MM.1S (cell line): Measurements from ENCODE around the gene ARHGAP32.

Experiments used
- DNase-seq: peaks from one replicate; pipeline ENCODE4 v3.0.0-alpha.2; 2015
- H2AFZ ChIP-seq: fragments of 300-600 bp; sonication (generic); 2 replicates; pipeline ENCODE4 v1.6.0; 2016; ENCODE audit warnings: antibody characterized with exemption, low read length
- H3F3A ChIP-seq: fragments of 300-600 bp; sonication (generic); 2 replicates; pipeline ENCODE4 v1.6.1; 2016; ENCODE audit warnings: mild to moderate bottlenecking, antibody characterized with exemption, low read length, moderate library complexity, mixed read lengths; ENCODE audit not compliant: insufficient read depth
- H3K27ac ChIP-seq: fragments of 300-600 bp; sonication (generic); 2 replicates; pipeline ENCODE4 v1.5.1; 2016; ENCODE audit warnings: mild to moderate bottlenecking, low read length
- H3K27me3 ChIP-seq: fragments of 300-600 bp; sonication (generic); replicated peaks from 2 replicates; pipeline ENCODE4 v1.6.0; 2016; ENCODE audit warnings: low read length; ENCODE audit not compliant: insufficient read depth
- H3K36me3 ChIP-seq: fragments of 300-600 bp; sonication (generic); replicated peaks from 2 replicates; pipeline ENCODE4 v1.6.1; 2016; ENCODE audit warnings: mild to moderate bottlenecking, low read length, mixed read lengths; ENCODE audit not compliant: insufficient read depth
- H3K4me1 ChIP-seq: fragments of 300-600 bp; sonication (generic); 2 replicates; pipeline ENCODE4 v1.6.1; 2016; ENCODE audit warnings: low read length, mixed read lengths
- H3K4me2 ChIP-seq: fragments of 300-600 bp; sonication (generic); 2 replicates; pipeline ENCODE4 v1.6.0; 2016; ENCODE audit warnings: low read depth, low read length
- H3K4me3 ChIP-seq: fragments of 300-600 bp; sonication (generic); 2 replicates; pipeline ENCODE4 v1.5.1; 2016; ENCODE audit warnings: low read length, mixed read lengths
- H3K79me2 ChIP-seq: fragments of 300-600 bp; sonication (generic); 2 replicates; pipeline ENCODE4 v1.6.1; 2016; ENCODE audit warnings: mixed run types, low read length, mixed read lengths
- H3K9ac ChIP-seq: fragments of 300-600 bp; sonication (generic); 2 replicates; pipeline ENCODE4 v1.6.1; 2016; ENCODE audit warnings: low read length, mixed read lengths
- H3K9me2 ChIP-seq: fragments of 300-600 bp; sonication (generic); replicated peaks from 2 replicates; pipeline ENCODE4 v1.6.1; 2016; ENCODE audit warnings: mild to moderate bottlenecking, low read length, mixed read lengths; ENCODE audit not compliant: insufficient read depth
- H3K9me3 ChIP-seq: fragments of 300-600 bp; sonication (generic); replicated peaks from 2 replicates; pipeline ENCODE4 v1.6.1; 2016; ENCODE audit warnings: mild to moderate bottlenecking, low read length, mixed read lengths; ENCODE audit not compliant: insufficient read depth
- H4K20me1 ChIP-seq: fragments of 300-600 bp; sonication (generic); 2 replicates; pipeline ENCODE4 v1.6.1; 2016; ENCODE audit warnings: mild to moderate bottlenecking, low read length, moderate library complexity, mixed read lengths; ENCODE audit not compliant: insufficient read depth
- EZH2 ChIP-seq: fragments of 300-600 bp; sonication (generic); optimal IDR thresholded peaks from 2 replicates; pipeline ENCODE3; 2017; ENCODE audit warnings: low read depth, mild to moderate bottlenecking, antibody characterized with exemption, low read length, mixed read lengths
- EZH2phosphoT487 ChIP-seq: fragments of 300-600 bp; sonication (generic); IDR thresholded peaks from 2 replicates; pipeline ENCODE4 v1.6.1; 2018; ENCODE audit warnings: antibody characterized with exemption, low read length
- TF ChIP-seq, protein P1 (sequence below): fragments of 300-600 bp; sonication (generic); IDR thresholded peaks from 2 replicates; pipeline ENCODE4 v1.5.1; 2016; ENCODE audit warnings: antibody characterized with exemption, low read length, mixed read lengths

Gene ARHGAP32

DNA sequence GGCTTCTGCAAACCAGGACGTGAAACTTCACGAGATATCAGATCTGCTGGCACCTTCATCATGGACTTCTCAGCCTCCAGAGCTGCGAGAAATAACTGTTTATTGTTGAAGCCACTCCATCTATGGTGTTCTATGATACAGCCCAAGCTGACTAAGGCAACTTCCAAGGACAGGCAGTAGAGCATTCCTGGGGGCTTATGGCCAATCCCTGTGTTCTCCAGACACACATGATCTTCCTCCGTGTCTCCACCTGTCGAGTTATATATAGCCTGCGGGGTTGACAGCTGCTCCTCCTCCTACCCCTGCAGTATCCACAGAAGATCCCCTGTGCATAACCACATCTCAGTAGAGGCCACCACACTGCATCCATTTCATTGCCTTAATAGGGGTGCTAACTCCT is 260.5 kb downstream of the ARHGAP32 start:
- TF ChIP-seq EZH2phosphoT487: no peak
- TF ChIP-seq, protein P1, sequence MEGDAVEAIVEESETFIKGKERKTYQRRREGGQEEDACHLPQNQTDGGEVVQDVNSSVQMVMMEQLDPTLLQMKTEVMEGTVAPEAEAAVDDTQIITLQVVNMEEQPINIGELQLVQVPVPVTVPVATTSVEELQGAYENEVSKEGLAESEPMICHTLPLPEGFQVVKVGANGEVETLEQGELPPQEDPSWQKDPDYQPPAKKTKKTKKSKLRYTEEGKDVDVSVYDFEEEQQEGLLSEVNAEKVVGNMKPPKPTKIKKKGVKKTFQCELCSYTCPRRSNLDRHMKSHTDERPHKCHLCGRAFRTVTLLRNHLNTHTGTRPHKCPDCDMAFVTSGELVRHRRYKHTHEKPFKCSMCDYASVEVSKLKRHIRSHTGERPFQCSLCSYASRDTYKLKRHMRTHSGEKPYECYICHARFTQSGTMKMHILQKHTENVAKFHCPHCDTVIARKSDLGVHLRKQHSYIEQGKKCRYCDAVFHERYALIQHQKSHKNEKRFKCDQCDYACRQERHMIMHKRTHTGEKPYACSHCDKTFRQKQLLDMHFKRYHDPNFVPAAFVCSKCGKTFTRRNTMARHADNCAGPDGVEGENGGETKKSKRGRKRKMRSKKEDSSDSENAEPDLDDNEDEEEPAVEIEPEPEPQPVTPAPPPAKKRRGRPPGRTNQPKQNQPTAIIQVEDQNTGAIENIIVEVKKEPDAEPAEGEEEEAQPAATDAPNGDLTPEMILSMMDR: no peak
- no peak for TF ChIP-seq EZH2
- Histone ChIP-seq H3K9ac (no peak overlapping the region), H3K9me3 (no peaks in the 10 kb centered on the region), H3F3A (peaks cover 4% of the 10 kb centered on the region), H3K4me2 (no peak overlapping the region), H2AFZ (no peak overlapping the region), H3K27me3 (no peaks in the 10 kb centered on the region), H3K4me1 (peaks cover 19% of the 10 kb centered on the region), H3K4me3 (no peak overlapping the region), H3K27ac (no peak overlapping the region), H3K36me3 (no peaks in the 10 kb centered on the region), H3K9me2 (no peaks in the 10 kb centered on the region), H3K79me2 (no peaks in the 10 kb centered on the region), H4K20me1 (no peaks in the 10 kb centered on the region)
- no peak for DNase-seq

DNA sequence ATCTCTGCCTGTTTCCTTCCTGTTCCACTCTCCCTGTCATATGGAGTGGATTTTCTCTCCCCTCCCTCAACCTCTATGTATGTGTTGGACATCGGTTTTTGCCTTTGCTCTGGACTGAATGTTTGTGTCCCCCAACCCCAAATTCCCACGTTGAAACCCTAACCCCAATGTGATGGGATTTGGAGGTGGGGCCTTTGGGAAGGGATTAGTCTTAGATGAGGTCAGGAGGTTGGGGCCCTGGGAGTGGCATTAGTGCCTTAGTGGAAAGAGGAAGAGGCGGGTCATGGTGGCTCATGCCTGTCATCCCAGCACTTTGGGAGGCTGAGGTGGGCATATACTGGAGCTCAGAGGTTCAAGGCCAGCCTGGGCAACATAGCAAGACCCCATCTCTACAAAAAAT is 261.1 kb downstream of the ARHGAP32 start:
- Histone ChIP-seq H3K4me3 (no peak overlapping the region), H4K20me1 (no peaks in the 10 kb centered on the region), H3K27ac (no peak overlapping the region), H3K27me3 (no peaks in the 10 kb centered on the region), H3K79me2 (no peaks in the 10 kb centered on the region), H3K9ac (no peak overlapping the region), H3K4me1 (peaks cover 19% of the 10 kb centered on the region), H3K36me3 (no peaks in the 10 kb centered on the region), H3K4me2 (no peak overlapping the region), H3K9me3 (no peaks in the 10 kb centered on the region), H3K9me2 (no peaks in the 10 kb centered on the region), H3F3A (peaks cover 4% of the 10 kb centered on the region), H2AFZ (no peak overlapping the region)
- TF ChIP-seq EZH2phosphoT487: no peak
- TF ChIP-seq, protein P1: no peak
- TF ChIP-seq EZH2: no peak
- DNase-seq: no peak

DNA sequence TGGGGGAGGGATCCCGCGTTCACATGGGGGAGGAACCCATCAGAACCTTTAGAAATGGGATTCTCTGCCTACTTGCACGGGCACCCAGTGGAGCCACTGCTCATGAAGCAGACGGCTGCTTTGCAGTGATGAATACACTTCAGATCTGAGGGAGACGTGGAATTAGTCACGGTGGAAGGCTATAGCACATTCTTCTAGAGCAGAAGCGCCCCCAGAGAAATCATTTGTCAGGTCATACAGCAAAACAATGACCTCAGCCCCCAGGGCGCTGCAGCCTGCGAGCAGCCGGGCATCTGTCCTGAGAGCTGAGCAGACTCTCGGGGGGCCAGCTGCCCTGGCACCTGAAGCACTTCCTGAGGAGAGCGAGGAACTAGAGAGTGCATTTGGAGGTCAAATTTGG is 262.1 kb downstream of the ARHGAP32 start:
- TF ChIP-seq, protein P1: no peak
- TF ChIP-seq EZH2 (no peak), EZH2phosphoT487 (no peak)
- Histone ChIP-seq H3K4me1 (peaks cover 19% of the 10 kb centered on the region), H4K20me1 (no peaks in the 10 kb centered on the region), H3K27ac (no peak overlapping the region), H3K4me3 (no peak overlapping the region), H3K9me3 (no peaks in the 10 kb centered on the region), H2AFZ (no peak overlapping the region), H3K9me2 (no peaks in the 10 kb centered on the region), H3K79me2 (no peaks in the 10 kb centered on the region), H3K27me3 (no peaks in the 10 kb centered on the region), H3F3A (peaks cover 4% of the 10 kb centered on the region), H3K4me2 (no peak overlapping the region), H3K9ac (no peak overlapping the region), H3K36me3 (no peaks in the 10 kb centered on the region)
- no peak for DNase-seq
